ENCODE measurements around the gene HOGA1.

GRCh38 chr10:97534746-97535367 lies 49.3 kb upstream of the HOGA1 start:
- TF ChIP-seq, protein P1, sequence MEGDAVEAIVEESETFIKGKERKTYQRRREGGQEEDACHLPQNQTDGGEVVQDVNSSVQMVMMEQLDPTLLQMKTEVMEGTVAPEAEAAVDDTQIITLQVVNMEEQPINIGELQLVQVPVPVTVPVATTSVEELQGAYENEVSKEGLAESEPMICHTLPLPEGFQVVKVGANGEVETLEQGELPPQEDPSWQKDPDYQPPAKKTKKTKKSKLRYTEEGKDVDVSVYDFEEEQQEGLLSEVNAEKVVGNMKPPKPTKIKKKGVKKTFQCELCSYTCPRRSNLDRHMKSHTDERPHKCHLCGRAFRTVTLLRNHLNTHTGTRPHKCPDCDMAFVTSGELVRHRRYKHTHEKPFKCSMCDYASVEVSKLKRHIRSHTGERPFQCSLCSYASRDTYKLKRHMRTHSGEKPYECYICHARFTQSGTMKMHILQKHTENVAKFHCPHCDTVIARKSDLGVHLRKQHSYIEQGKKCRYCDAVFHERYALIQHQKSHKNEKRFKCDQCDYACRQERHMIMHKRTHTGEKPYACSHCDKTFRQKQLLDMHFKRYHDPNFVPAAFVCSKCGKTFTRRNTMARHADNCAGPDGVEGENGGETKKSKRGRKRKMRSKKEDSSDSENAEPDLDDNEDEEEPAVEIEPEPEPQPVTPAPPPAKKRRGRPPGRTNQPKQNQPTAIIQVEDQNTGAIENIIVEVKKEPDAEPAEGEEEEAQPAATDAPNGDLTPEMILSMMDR (IDR thresholded peaks at IDR 0.05), result no peak
- TF ChIP-seq POLR2A (IDR thresholded peaks at IDR 0.05) (no peak), POLR2AphosphoS5 (IDR thresholded peaks at IDR 0.05) (no peak)

All from breast epithelium (tissue), 3 donors.